Measurements from ENCODE around the gene SKAP2. TPM values are rescaled to one million over a fixed set of nuclear protein-coding genes. Genes with fewer than 3 reads are reported as not detected.

The SKAP2 gene
- polyA plus RNA-seq, 1 experiment, result 16.0 TPM

GRCh38 chr7:26637610-26638009 is 226.8 kb downstream of the SKAP2 start:
- ChIA-PET CTCF (no interaction called here), POLR2A (no interaction called here)
- Histone ChIP-seq H3K27me3 (ENCODE audit: control insufficient read depth, insufficient read depth, low read length) (no peaks in the 10 kb centered on the region), H3K27ac (ENCODE audit: low read depth, low read length) (no peak overlapping the region), H3K9me3 (ENCODE audit: control insufficient read depth, insufficient read depth, low read length) (no peaks in the 10 kb centered on the region), H3K4me3 (ENCODE audit: low read depth, low read length) (no peak overlapping the region)
- no peak for DNase-seq (ENCODE audit: low read depth, low spot score)
- no peak for TF ChIP-seq CTCF (IDR thresholded peaks at IDR 0.05; ENCODE audit: low read depth, low read length)

DNA sequence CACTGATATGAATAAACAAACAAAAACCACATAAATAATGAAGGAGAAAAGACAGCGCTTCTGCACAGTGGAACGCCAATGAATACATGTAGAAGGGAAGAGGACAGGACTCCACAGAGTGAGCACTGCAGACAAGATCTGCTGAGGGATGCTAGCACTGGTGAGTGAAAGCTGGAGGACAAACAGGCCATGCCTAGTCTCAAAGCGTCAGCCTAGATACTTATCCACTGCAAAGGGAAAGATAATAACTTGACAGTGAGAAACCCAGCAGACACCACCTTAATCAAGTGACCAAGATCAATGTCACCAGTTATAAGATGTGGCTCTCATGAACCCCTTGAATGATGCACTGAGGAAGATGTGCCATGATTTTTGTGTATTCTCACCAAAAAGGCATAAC is 227.6 kb downstream of the SKAP2 start:
- ChIA-PET CTCF (no interaction called here), POLR2A (no interaction called here)
- no peak for DNase-seq (ENCODE audit: low read depth, low spot score)
- Histone ChIP-seq H3K4me3 (ENCODE audit: low read depth, low read length) (no peak overlapping the region), H3K27me3 (ENCODE audit: control insufficient read depth, insufficient read depth, low read length) (no peaks in the 10 kb centered on the region), H3K9me3 (ENCODE audit: control insufficient read depth, insufficient read depth, low read length) (no peaks in the 10 kb centered on the region), H3K27ac (ENCODE audit: low read depth, low read length) (no peak overlapping the region)
- TF ChIP-seq CTCF (IDR thresholded peaks at IDR 0.05; ENCODE audit: low read depth, low read length), result no peak

- ChIA-PET POLR2A (no interaction called here), CTCF (no interaction called here)
- Histone ChIP-seq H3K4me3 (ENCODE audit: low read depth, low read length) (no peak overlapping the region), H3K27ac (ENCODE audit: low read depth, low read length) (no peak overlapping the region), H3K9me3 (ENCODE audit: control insufficient read depth, insufficient read depth, low read length) (no peaks in the 10 kb centered on the region), H3K27me3 (ENCODE audit: control insufficient read depth, insufficient read depth, low read length) (no peaks in the 10 kb centered on the region)
- TF ChIP-seq CTCF (IDR thresholded peaks at IDR 0.05; ENCODE audit: low read depth, low read length), result no peak
- DNase-seq (ENCODE audit: low read depth, low spot score), result no peak
Measured at GRCh38 chr7:26633557-26633956, 230.8 kb downstream of the SKAP2 start.

DNA sequence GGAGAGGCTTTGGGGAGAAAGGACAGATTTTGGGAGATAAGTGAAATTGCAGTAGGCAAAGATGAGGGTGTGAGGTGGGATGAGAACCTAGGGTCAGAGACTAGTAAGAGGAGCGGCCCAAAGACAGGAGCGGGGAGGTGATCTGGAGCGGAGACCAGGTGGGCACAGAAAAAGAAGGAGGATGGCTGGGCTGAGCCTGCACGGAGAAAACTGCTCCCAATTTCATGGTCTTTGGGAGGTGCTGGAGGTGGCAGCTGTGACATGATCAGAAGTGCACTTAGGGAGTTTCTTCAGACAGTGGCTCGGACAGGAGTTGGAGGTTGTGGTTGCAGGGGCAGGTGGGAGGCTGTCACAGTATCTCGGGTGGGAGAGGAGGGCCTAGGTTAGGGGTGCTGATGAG is 232.8 kb downstream of the SKAP2 start:
- no peak for DNase-seq (ENCODE audit: low read depth, low spot score)
- Histone ChIP-seq H3K9me3 (ENCODE audit: control insufficient read depth, insufficient read depth, low read length) (no peaks in the 10 kb centered on the region; the same call in 1 of the 2 replicates), H3K27ac (ENCODE audit: low read depth, low read length) (no peak overlapping the region), H3K27me3 (ENCODE audit: control insufficient read depth, insufficient read depth, low read length) (peaks cover 11% of the 10 kb centered on the region), H3K4me3 (ENCODE audit: low read depth, low read length) (no peak overlapping the region)
- CTCF ChIA-PET, result no interaction called here
- TF ChIP-seq CTCF (IDR thresholded peaks at IDR 0.05; ENCODE audit: low read depth, low read length), result no peak
- POLR2A ChIA-PET, result no interaction called here

- Histone ChIP-seq H3K27me3 (ENCODE audit: control insufficient read depth, insufficient read depth, low read length) (peaks cover 11% of the 10 kb centered on the region), H3K27ac (ENCODE audit: low read depth, low read length) (no peak overlapping the region), H3K4me3 (ENCODE audit: low read depth, low read length) (no peak overlapping the region), H3K9me3 (ENCODE audit: control insufficient read depth, insufficient read depth, low read length) (no peaks in the 10 kb centered on the region; the same call in 1 of the 2 replicates)
- ChIA-PET POLR2A (no interaction called here), CTCF (no interaction called here)
- no peak for DNase-seq (ENCODE audit: low read depth, low spot score)
- no peak for TF ChIP-seq CTCF (IDR thresholded peaks at IDR 0.05; ENCODE audit: low read depth, low read length)
Measured at GRCh38 chr7:26630941-26631580, 233.3 kb downstream of the SKAP2 start.

All from AG04450 (cell line).